ENCODE measurements around the gene RIPK3. TPM values are rescaled to one million over a fixed set of nuclear protein-coding genes. Genes with fewer than 3 reads are reported as not detected.
"Not testable (repeated sequence)": the region's sequence is repeated elsewhere in the genome, so short reads cannot be mapped to it uniquely, and the experiment has no call there.

The RIPK3 gene
- total RNA-seq, 2 donors from 2014 or later: 1.9 to 7.6 TPM

GRCh38 chr14:24329073-24329663, 10.6 kb downstream of the RIPK3 start:
- Histone ChIP-seq H3K4me3 (no peak overlapping the region), H3K9me3 (no peaks in the 10 kb centered on the region), H3K4me1 (replicated peaks) (peaks cover 5% of the 10 kb centered on the region), H3K36me3 (no peaks in the 10 kb centered on the region), H3K27ac (no peak overlapping the region), H3K27me3 (replicated peaks; ENCODE audit: insufficient read depth) (no peaks in the 10 kb centered on the region)
- no peak for DNase-seq (ENCODE audit: low spot score)
- WGBS: 88% methylated on average over 12 of the region's 12 CpGs
- TF ChIP-seq POLR2AphosphoS5 (IDR thresholded peaks at IDR 0.05) (no peak), POLR2A (IDR thresholded peaks at IDR 0.05) (no peak), CTCF (IDR thresholded peaks at IDR 0.05) (no peak)
- intact Hi-C loops (cut with DNase I): no loop called here

GRCh38 chr14:24327914-24328313, 11.9 kb downstream of the RIPK3 start:
- H3K36me3 ChIP-seq; H3K27me3 ChIP-seq (replicated peaks; ENCODE audit: insufficient read depth); H3K9me3 ChIP-seq; H3K4me1 ChIP-seq (replicated peaks); H3K27ac ChIP-seq; intact Hi-C loops (cut with DNase I); H3K4me3 ChIP-seq: not testable (repeated sequence)
- TF ChIP-seq POLR2AphosphoS5 (IDR thresholded peaks at IDR 0.05): peak; percentile 11
- TF ChIP-seq CTCF (IDR thresholded peaks at IDR 0.05): peak in 3 of 4 experiments; percentile 45 to 79 (median 72)
- WGBS: 1% methylated on average over 9 of the region's 9 CpGs
- DNase-seq (ENCODE audit: low spot score): peak; percentile 36

GRCh38 chr14:24327303-24327702, 12.5 kb downstream of the RIPK3 start:
- DNase-seq (ENCODE audit: low spot score): no peak
- WGBS: 95% methylated on average over 2 of the region's 2 CpGs
- peaks cover under 1% of the 10 kb centered on the region for H3K4me1 ChIP-seq (replicated peaks)
- H3K9me3 ChIP-seq: no peaks in the 10 kb centered on the region
- H3K27ac ChIP-seq: no peak overlapping the region
- TF ChIP-seq POLR2AphosphoS5 (IDR thresholded peaks at IDR 0.05): no peak
- TF ChIP-seq POLR2A (IDR thresholded peaks at IDR 0.05): no peak
- TF ChIP-seq CTCF (IDR thresholded peaks at IDR 0.05): no peak
- intact Hi-C loops (cut with DNase I): no loop called here
- no peaks in the 10 kb centered on the region for H3K27me3 ChIP-seq (replicated peaks; ENCODE audit: insufficient read depth)
- H3K36me3 ChIP-seq: no peaks in the 10 kb centered on the region
- H3K4me3 ChIP-seq: no peak overlapping the region

GRCh38 chr14:24325963-24326362, 13.8 kb downstream of the RIPK3 start:
- Histone ChIP-seq H3K9me3 (no peaks in the 10 kb centered on the region), H3K36me3 (no peaks in the 10 kb centered on the region), H3K27me3 (replicated peaks; ENCODE audit: insufficient read depth) (no peaks in the 10 kb centered on the region), H3K27ac (no peak overlapping the region), H3K4me1 (replicated peaks) (no peaks in the 10 kb centered on the region), H3K4me3 (no peak overlapping the region)
- WGBS: 77% methylated on average over 9 of the region's 9 CpGs
- TF ChIP-seq CTCF (IDR thresholded peaks at IDR 0.05) (no peak), POLR2AphosphoS5 (IDR thresholded peaks at IDR 0.05) (no peak), POLR2A (IDR thresholded peaks at IDR 0.05) (no peak)
- no peak for DNase-seq (ENCODE audit: low spot score)
- intact Hi-C loops (cut with DNase I): no loop called here

- no peaks in the 10 kb centered on the region for H3K36me3 ChIP-seq
- no peak overlapping the region for H3K27ac ChIP-seq
- no peaks in the 10 kb centered on the region for H3K4me1 ChIP-seq (replicated peaks)
- TF ChIP-seq POLR2AphosphoS5 (IDR thresholded peaks at IDR 0.05) (no peak), POLR2A (IDR thresholded peaks at IDR 0.05) (no peak), CTCF (IDR thresholded peaks at IDR 0.05) (no peak)
- H3K9me3 ChIP-seq: no peaks in the 10 kb centered on the region
- no peaks in the 10 kb centered on the region for H3K27me3 ChIP-seq (replicated peaks; ENCODE audit: insufficient read depth)
- WGBS: 87% methylated on average over 5 of the region's 5 CpGs
- H3K4me3 ChIP-seq: no peak overlapping the region
- intact Hi-C loops (cut with DNase I): no loop called here
- DNase-seq (ENCODE audit: low spot score): no peak
Observed at GRCh38 chr14:24325041-24325530, 14.7 kb downstream of the RIPK3 start.

Data from prostate gland (tissue), 2 donors.